HG02763 (cell line): ENCODE data around the gene MYO5A.
A peak's percentile ranks its signal among the peaks of the same experiment; 100 is the strongest.
"Not testable (repeated sequence)": the region's sequence is repeated elsewhere in the genome, so short reads cannot be mapped to it uniquely, and the experiment has no call there.

ENCODE experiments used
- ATAC-seq: cut with Tn5 transposase; IDR thresholded peaks from one replicate; pipeline ENCODE4 v1.9.1; 2021; ENCODE audit warnings: mild to moderate bottlenecking, moderate library complexity; ENCODE audit not compliant: unreplicated experiment

The MYO5A gene

GRCh38 chr15:52546031-52546751 is 17.5 kb upstream of the MYO5A start:
- no peak for ATAC-seq

DNA sequence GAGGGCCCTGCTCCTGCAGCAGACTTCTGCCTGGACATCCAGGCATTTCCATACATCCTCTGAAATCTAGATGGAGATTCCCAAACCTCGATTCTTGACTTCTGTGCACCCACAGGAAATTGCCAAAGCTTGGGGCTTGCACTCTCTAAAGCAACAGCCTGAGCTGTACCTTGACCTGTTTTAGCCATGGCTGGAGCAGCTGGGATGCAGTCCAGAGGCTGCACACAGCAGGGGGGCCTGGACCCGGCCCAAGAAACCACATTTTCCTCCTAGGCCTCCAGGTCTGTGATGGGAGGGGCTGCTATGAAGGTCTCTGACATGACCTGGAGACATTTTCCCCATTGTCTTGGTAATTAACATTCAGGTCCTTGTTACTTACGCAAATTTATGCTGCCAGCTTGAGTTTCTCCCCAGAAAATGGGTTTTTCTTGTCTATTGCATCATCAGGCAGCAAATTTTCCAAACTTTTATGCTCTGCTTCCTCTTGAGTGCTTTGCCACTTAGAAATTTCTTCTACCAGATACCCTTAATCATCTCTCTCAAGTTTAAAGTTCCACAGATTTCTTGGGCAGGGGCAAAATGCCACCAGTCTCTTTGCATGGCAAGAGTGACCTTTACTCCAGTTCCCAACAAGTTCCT is 11.8 kb upstream of the MYO5A start:
- ATAC-seq, result no peak

GRCh38 chr15:52537459-52537858 is 8.8 kb upstream of the MYO5A start:
- no peak for ATAC-seq

- no peak for ATAC-seq
Observed at GRCh38 chr15:52532427-52532826, 3.7 kb upstream of the MYO5A start.

DNA sequence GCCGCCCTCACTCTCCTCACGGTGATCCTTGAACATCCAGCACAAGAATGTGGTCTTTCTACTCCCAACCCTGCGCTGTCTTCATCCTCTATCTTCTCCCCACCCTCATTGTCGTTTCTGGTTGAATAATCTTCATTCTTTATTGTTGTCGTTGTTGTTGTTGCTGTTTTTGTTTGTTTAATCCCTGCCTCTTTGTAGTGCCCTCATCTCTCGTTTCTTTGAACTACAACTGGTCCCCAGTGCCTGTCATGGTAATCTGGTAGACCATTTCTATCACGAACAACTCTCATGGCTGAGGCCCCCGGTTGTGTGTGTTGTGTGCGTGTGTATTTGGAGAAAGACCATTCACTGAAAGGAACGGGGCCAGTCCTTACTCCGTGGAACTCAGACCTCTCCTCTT is 1.3 kb upstream of the MYO5A start:
- ATAC-seq, result no peak

DNA sequence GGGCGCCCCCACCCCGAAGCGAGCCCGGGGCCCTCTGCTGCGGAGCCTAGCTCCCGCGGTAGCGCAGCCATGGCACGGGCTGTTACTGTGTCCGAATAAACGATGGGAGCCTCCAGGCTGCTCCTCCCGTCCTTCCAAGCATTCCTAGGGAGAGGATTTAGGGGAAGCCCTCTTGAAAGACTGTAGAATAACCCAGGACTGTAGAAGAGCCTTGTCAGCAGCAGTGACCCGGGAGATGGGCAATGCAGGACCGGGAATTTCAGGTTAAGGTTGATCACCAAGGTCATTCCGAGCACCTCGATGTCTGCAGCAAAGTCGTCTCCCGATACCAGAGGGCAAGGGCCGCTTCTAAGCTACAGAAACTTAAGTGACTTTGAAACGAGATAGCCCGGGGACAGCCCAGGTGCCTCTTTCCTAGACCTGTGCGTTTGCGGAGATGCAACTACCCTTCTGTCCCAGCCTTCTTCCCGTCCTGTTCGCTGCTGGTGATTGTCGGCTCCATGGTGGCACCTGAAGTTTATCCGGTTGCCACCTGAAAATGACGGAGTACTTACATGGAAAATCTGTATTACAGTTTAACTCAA is 753 bp upstream of the MYO5A start:
- peak; percentile 1 for ATAC-seq

- no peak for ATAC-seq
Observed at GRCh38 chr15:52527911-52528563, 643 bp downstream of the MYO5A start.

DNA sequence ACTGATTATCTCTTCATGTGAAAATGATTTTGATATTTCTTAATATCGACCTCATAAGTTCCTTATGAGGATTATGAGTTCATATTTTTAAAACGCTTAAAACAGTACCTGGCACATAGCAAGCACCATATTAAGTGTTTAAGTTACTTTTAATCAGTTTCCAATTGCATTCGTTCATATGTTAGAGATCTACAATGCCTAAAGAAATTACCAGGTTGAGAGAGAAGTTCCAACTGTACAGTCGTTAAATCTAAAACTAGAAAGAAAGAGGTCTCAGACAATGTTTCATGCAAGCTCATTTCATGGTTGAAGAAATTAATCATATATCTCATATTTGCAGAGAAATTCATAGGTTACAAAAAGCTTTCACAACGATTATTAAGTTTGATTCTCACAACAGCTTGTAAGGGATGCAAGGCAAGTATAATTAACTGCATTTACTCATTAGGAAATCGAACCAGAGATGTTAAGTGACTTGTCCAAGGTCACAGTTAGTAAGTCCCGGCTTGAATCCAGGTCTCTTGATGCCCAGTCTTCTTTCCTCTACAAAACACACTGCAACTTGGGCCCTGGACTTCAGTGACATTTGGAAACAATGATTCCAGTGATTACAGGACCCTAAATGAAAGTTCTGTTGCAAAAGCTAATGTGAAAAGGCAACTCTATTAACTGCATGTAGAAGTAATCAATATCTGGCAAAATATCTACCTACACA is 1.3 kb downstream of the MYO5A start:
- no peak for ATAC-seq

GRCh38 chr15:52524223-52525136 is 4.2 kb downstream of the MYO5A start:
- ATAC-seq, result no peak

GRCh38 chr15:52523647-52524046 is 5.0 kb downstream of the MYO5A start:
- no peak for ATAC-seq

DNA sequence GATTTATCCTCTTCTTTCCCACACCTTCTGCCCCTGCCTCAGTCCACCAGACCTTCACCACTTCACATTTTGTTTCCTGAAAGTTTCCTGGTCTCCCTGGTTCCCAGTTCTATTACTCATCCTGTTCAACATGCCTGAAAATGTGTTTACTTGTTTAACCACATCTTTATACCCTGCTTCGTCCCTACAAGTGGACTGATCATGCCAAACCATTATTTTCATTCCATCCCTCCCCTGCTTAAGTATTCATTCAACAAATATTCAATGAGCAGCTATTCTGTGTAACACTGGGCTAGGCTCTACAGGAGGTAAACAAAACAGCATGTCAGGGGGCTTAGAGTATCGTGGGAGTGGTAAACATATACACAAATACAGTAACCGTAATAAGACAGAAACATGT is 5.5 kb downstream of the MYO5A start:
- no peak for ATAC-seq

DNA sequence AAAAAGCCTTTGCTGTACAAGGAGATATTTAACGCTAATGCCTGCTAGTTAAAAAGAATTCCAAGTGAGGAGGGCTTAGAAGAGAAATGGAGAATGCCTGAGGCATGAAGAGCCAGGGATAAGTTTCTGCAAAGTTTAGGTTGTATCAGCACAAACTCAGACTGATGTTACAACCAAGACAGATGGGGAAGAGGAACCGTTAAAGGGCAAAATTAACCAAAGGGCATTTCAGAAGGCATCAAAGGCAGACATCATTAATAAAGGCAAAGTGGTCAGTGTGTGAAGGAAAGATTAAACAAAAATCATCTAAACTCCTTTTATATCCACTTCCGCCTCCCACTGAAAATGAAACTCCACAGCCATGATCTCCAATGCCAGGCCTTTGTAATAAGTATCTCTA is 7.0 kb downstream of the MYO5A start:
- ATAC-seq, result no peak

- ATAC-seq, result no peak
Observed at GRCh38 chr15:52520421-52520820, 8.3 kb downstream of the MYO5A start.

DNA sequence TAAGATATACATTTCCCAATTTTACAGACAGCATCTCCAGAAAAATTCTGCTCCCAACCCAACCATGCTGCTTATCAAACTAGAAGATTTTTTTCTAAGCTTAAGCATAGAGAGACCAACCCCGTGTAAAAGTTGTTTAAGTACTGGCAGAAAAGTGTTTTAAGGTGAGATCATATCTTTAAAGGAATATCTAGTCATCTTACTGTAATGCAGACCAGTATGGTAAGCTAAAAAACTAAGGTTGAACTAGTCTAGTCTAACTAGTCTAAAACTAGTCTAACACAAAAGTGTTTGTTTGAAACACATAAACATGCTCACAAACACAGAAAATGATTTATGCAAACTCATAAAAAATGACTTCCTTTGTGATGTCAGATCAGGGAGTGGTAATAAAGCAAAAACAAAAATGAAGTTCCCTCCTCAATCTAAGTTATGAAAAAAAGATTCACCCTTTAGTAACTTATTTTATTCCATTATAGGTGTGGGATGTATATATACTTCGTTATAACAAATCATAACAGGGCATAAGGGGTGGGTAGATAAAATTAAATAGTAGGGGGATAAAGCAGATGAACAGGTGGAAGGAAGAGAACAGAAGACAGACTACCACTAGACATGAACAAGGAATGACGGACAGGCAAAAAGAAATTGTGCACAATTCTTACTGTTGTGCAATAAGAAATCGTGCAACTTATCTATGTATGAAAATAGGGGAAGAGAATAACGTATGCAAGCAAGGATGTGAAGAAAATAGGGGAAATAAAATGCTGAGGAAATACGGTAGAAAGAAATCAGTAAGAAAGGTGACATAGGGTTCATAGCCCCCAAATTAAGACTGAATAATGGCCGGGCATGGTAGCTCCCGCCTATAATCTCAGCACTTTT is 10.0 kb downstream of the MYO5A start:
- ATAC-seq, result no peak

GRCh38 chr15:52517014-52517413 is 11.7 kb downstream of the MYO5A start:
- ATAC-seq, result no peak

GRCh38 chr15:52515343-52515742 is 13.3 kb downstream of the MYO5A start:
- no peak for ATAC-seq

DNA sequence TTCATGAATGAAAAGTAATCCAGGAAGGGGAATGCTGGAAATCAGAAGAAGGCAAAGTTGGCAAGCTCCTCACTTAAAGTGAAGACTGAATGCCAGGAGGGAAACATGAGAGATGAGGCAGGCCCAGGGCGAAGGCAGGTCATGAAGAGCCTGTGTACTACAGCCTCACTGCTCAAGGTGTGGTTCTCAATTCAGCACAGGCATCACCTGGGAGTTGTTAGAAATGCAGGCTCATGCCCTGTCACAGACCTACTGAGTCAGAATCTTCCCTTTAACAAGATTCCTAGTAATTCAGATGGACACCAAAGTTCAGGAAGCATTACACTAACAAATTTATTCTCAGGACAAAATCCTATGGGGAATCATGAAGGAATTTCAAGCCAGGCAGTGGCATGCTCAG is 14.2 kb downstream of the MYO5A start:
- no peak for ATAC-seq

DNA sequence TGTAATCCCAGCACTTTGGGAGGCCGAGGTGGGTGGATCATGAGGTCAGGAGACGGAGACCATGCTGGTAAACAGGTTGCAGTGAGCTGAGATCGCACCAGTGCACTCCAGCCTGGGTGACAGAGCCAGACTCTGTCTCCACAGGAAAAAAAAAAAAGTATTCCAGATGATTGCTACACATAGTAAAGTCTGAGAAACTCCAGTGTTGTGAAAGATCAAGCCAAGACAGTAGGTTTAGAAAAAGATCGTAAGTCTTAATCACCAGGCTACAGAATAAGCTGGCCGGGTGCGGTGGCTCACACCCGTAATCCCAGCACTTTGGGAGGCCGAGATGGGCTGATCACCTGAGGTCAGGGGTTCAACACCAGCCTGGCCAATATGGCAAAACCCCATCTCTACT is 15.8 kb downstream of the MYO5A start:
- ATAC-seq, result not testable (repeated sequence)

DNA sequence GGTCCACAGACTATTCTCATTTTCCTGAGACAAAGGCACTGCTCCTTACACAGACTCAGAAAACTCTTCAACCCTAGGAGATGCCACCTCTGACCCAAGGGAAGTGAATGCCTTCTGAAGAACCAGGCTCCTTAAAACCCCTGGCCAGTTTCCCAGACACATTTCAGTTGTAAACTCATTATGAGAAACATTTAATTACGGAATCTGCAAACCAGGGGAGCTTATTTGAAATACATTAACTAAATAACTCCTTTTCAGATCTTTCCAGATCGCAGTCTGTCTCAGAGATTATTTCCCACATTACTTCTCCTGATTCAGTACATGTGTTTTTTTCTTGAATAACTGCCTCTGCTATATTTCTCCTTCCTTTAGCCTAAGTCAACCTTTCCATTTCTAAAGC is 17.6 kb downstream of the MYO5A start:
- ATAC-seq, result no peak
